Activated T-cell treated with anti-CD3 and anti-CD28 coated beads for 24 hours (primary cell): Measurements from ENCODE around the gene GNPDA2.

ENCODE experiments used
- DNase-seq: peaks from one replicate; pipeline ENCODE4 v3.0.0-alpha.2; 2020; ENCODE audit warnings: low read depth

Gene GNPDA2

GRCh38 chr4:44678094-44679041, 48.0 kb downstream of the GNPDA2 start, which contains the start of gene GUF1:
Gene GUF1 (plus strand): TSS chr4:44678420. CDS start chr4:44678623, 203 bp downstream.
- peak; percentile 81 for DNase-seq

- DNase-seq: no peak
Observed at GRCh38 chr4:44675366-44675765, 51.0 kb downstream of the GNPDA2 start.

- DNase-seq: no peak
Observed at GRCh38 chr4:44674471-44674870, 51.9 kb downstream of the GNPDA2 start.

- DNase-seq: no peak
Observed at GRCh38 chr4:44671636-44672035, 54.7 kb downstream of the GNPDA2 start.

- DNase-seq: no peak
Observed at GRCh38 chr4:44670506-44671199, 55.7 kb downstream of the GNPDA2 start.

- DNase-seq: no peak
Observed at GRCh38 chr4:44668526-44668925, 57.8 kb downstream of the GNPDA2 start.

GRCh38 chr4:44663539-44664263, 62.7 kb downstream of the GNPDA2 start:
- DNase-seq: no peak

- no peak for DNase-seq
Observed at GRCh38 chr4:44662623-44663005, 63.7 kb downstream of the GNPDA2 start.

- DNase-seq: no peak
Observed at GRCh38 chr4:44661940-44662622, 64.3 kb downstream of the GNPDA2 start.

GRCh38 chr4:44660396-44660795, 66.0 kb downstream of the GNPDA2 start:
- DNase-seq: no peak

GRCh38 chr4:44652002-44652401, 74.4 kb downstream of the GNPDA2 start:
- no peak for DNase-seq
